Ureter (tissue), 1 donor: ENCODE results near the gene GRPR. TPM values are rescaled to one million over a fixed set of nuclear protein-coding genes. Genes with fewer than 3 reads are reported as not detected.

Experiments
- DNase-seq: peaks from one replicate; pipeline ENCODE4 v3.0.0-alpha.2; 2020; ENCODE audit warnings: low spot score
- total RNA-seq: library from RNA; stranded (reverse); gene quantifications from one replicate; pipeline ENCODE4 v1.2.4, GENCODE V29; 2023
- donor health status: DM: yes; HTN: yes; CAD: no.

The GRPR gene
- not detected for total RNA-seq

GRCh38 chrX:16123222-16123786 is at the start of gene GRPR:
TSS of gene GRPR (plus strand) at chrX:16123565. CDS start at chrX:16123954, 389 bp downstream.
- DNase-seq, result peak; percentile 73

- no peak for DNase-seq
Measured at GRCh38 chrX:16075087-16075486, 48.3 kb upstream of the GRPR start.

DNA sequence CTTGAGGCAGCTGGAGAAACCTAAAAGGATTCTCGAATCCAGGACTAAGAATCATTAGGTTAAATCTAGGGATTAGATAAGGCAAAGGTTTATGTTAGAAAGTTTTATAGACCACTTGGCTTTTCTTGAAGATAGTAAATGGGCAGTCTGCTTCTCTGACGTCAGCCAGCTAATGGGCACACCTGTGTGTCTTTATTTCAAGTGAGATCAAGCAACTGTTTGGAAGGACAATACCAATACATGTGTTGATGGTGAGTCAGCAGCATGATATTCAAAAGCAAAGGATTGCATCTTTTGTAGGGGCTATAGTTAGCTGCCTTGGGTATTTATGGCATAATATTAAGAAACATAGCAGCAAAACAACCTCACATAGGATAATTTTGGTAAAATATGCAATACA is 46.5 kb upstream of the GRPR start:
- DNase-seq, result no peak

DNA sequence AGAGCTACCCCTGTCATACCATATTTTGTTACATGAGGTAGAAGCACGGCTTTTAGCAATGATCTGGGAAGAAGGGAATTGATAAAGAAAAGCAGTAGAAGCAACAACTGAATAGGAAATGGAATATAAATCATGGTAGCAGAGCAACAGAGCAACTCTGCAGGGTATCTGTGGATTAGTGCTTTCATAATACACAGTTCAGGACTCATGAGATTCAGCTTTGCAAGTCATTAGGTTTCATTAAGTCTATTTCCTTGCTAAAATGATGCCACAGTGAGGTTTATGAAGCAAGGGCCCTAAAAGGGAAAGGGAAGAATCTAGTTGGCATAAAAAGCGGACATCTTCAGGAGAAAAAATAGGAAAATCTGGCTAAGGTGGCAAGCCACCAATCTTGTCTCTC is 45.6 kb upstream of the GRPR start:
- DNase-seq, result no peak

DNA sequence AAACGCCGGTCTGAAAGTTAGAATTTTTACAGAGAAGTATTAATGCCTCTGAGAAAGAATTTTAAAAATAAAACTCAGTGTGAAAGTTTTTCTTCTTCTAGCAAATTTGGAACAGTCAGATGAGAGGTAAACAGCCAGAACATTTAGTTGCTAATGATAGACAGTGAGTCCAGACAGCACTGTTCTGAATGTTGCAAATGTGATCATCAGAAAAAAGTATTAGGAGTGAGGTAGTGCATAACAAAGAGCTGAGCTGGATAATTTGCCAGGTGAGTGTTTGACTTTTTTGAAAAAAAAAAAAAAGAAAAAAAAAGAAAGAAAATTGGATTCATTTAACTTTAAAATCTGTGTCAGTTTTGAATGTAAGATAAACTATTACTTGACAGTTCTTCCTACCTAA is 42.0 kb upstream of the GRPR start:
- DNase-seq, result no peak

GRCh38 chrX:16082470-16083085 is 40.8 kb upstream of the GRPR start:
- no peak for DNase-seq

- DNase-seq, result no peak
Measured at GRCh38 chrX:16087076-16087475, 36.3 kb upstream of the GRPR start.

- DNase-seq, result no peak
Measured at GRCh38 chrX:16089086-16089485, 34.3 kb upstream of the GRPR start.

GRCh38 chrX:16096141-16096540 is 27.2 kb upstream of the GRPR start:
- DNase-seq, result no peak

DNA sequence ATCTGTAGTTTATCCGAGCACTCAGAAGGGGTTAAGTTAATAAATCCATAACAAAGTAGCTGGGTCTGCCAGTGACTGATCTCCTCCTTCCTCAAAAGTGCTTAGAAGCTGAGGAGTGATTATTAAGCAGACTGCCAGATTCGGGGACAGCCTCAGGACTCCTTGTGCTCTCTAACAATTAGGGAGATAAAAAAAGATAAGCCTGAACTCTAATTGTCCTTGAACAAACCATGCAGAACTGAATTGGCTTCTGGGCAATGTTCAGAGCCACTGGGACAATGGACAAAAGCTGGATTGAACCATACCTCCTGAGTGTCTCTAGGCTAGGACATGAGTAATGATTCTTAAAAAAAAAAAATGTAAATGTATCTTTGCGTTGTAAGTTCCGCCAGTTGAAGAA is 22.7 kb upstream of the GRPR start:
- DNase-seq, result no peak

DNA sequence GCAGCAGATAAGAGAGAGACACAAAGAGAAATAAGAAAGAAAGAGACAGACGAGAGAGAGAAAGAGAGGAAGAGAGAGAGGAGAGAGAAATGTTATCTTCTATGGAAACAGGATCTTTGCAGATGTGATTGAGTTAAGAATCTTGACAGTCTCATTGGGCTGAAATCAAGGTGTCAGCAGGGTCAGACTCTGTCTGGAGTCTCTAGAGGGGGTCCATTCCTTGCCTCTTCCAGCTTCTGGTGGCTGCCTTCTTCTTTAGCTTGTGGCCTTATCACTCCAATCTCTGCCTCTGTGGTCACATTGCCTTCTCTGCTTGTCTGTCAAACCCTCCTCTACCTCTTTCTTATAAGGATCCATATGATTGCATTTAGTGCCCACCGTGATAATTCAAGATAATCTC is 21.8 kb upstream of the GRPR start:
- DNase-seq, result no peak

DNA sequence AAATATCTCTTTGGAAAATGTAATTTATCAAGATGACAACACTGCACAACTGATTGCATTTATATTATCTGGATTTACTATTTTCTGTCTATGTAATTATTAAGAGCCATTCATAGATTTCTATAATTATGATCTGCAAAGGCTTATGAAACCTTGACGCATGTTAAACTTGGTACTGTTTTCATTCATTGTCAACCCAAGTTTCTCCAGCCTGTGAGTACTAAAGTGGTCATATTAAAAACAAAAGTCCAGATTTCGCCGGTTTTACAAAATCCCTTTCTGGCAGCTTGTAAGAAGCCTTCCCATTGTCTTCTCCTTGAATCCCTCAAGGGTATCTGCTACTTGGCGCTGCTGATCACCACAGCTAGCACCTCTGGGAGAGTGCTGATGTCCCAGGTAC is 19.7 kb upstream of the GRPR start:
- DNase-seq, result no peak

DNA sequence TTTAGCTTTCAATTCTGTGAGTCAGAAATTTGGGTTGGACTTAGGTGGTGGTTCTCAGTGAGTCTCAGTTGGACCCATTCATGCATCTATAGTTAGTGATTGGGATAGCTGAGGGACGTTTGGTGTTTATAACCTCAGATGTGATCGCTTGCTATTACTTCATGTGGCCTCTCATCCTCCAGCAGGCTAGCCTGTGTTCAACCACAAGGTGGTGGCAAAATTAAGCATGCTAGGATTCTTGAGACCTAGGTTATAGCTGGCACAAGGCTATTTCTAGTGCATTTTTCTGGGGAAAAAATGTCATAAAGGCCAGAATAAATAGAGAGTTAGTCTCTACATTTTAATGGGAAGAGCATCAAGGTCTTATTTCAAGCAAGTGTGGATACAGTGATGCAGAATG is 10.9 kb upstream of the GRPR start:
- DNase-seq, result no peak

- no peak for DNase-seq
Measured at GRCh38 chrX:16113978-16114565, 9.3 kb upstream of the GRPR start.

- DNase-seq, result no peak
Measured at GRCh38 chrX:16114611-16115010, 8.8 kb upstream of the GRPR start.

- DNase-seq, result no peak
Measured at GRCh38 chrX:16119353-16120220, 3.8 kb upstream of the GRPR start.

DNA sequence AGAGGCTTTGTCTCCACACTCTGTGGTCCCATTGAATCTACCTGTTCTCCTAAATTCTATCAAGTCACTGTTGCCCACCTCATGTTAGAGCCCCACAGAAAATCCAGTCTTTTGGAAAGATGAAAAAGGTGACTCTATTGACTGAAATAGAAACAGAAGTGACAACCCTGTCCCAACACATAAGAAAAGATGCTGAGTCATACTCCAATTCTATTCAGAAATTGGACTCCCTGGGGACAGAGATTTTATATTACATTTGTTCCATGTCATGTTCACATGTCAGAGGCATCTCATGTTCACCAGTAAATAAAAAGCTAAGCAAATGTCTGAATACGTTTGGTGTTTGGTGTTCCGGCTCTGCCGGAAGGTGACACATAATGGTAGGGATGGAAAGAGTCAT is 2.9 kb upstream of the GRPR start:
- DNase-seq, result no peak

DNA sequence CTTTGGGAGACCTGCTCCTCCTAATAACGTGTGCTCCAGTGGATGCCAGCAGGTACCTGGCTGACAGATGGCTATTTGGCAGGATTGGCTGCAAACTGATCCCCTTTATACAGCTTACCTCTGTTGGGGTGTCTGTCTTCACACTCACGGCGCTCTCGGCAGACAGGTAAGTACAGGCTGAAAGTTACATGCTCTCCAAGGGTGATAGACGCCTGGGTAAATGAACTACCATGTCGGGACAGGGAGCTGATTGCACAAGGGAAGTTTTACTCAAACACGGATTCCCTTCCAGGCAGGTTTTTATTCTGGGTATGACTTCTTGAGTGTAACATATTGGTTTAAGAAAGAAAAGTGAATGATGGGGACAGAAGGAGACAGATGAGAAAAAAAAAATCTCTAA is 836 bp downstream of the GRPR start:
- no peak for DNase-seq

DNA sequence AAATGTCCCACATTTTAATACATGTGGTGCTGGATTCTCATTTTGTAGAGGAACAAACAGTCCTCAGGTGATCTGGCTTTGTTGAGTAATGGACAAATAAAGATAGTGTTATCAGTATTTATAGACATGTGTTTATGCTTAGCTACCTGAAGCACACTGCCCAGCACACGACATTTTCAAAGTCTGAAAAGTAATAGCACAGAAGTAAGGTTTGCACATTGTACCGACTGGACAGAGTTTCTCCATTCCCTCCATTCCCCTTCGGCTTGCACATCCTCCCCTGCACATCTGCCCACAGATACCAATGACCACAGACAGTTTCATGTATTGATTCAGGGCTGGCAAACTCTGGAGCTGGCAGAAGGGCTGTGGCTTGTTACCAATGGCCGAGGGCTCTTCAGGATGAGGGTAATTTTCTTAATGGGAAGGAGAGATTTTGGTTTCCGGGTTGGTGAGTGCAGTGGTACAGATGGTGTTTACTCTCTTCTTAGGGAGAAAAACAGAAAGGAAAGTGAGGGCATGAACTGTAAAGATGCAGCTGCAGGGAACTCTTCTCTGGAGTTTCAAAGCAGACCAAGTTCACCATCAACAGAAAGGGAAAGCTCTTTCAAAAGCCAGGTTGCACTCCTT is 2.3 kb downstream of the GRPR start:
- no peak for DNase-seq

DNA sequence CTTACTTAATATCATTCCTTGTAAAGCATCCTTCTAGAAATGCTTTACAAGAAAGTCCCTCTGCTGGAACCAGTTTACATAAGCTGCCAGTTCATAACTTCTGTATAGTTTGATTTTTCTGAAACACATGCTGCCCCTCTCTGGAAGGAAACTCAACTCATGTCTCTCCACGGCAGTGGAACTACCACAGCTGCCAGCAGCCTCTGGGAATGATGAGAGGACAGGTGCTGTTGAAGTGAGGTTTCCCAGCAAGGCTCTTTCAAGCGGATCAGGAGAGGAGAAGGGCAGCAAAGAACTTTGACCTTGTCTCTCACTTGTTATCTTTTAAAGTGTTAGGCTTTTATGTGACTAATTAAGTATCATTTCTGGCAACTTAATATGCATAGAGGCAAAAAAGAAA is 7.3 kb downstream of the GRPR start:
- no peak for DNase-seq

DNA sequence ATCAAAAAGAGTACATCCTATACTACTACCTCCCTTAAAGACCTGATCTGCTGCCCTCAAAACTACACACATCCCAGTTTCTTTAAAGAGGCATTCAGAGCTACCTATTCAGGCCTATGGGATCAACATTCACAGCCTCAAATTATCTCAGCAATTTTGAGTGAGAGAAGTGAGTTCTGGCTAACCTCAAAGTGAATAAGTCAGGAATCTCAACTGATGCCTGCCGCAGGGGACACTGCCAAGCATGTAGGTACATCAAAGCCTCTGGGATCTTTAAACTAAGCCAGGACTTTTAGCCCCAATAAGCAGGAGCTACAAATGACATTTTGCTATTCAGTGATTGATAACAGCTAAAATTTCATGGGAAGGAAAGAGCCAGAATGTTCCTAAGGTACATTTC is 11.6 kb downstream of the GRPR start:
- DNase-seq, result no peak

GRCh38 chrX:16136080-16136479 is 12.7 kb downstream of the GRPR start:
- no peak for DNase-seq
